Panc1 (cell line): ENCODE results near the gene KAZN.

Experiments used
- POLR2AphosphoS5 ChIP-seq: IDR thresholded peaks from 2 replicates; pipeline ENCODE4 v1.6.1; 2012; ENCODE audit warnings: mild to moderate bottlenecking, low read depth, low read length, moderate library complexity
- TCF7L2 ChIP-seq: IDR thresholded peaks from 2 replicates; pipeline ENCODE4 v1.6.1; 2011; ENCODE audit warnings: mild to moderate bottlenecking, low read depth, low read length, inconsistent platforms
- TF ChIP-seq, protein P1 (sequence below): fragments of 450-650 bp; IDR thresholded peaks from 2 replicates; pipeline ENCODE4 v1.5.1; 2017; ENCODE audit warnings: mild to moderate bottlenecking

GRCh38 chr1:14994841-14995437 lies 396.5 kb downstream of the KAZN start:
- no peak for TF ChIP-seq POLR2AphosphoS5
- TF ChIP-seq, protein P1, sequence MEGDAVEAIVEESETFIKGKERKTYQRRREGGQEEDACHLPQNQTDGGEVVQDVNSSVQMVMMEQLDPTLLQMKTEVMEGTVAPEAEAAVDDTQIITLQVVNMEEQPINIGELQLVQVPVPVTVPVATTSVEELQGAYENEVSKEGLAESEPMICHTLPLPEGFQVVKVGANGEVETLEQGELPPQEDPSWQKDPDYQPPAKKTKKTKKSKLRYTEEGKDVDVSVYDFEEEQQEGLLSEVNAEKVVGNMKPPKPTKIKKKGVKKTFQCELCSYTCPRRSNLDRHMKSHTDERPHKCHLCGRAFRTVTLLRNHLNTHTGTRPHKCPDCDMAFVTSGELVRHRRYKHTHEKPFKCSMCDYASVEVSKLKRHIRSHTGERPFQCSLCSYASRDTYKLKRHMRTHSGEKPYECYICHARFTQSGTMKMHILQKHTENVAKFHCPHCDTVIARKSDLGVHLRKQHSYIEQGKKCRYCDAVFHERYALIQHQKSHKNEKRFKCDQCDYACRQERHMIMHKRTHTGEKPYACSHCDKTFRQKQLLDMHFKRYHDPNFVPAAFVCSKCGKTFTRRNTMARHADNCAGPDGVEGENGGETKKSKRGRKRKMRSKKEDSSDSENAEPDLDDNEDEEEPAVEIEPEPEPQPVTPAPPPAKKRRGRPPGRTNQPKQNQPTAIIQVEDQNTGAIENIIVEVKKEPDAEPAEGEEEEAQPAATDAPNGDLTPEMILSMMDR, result no peak
- TF ChIP-seq TCF7L2, result no peak
